Omental fat pad (tissue), 4 donors: ENCODE measurements around the gene ARFIP1. TPM values are rescaled to one million over a fixed set of nuclear protein-coding genes. Genes with fewer than 3 reads are reported as not detected.

Source experiments
- ATAC-seq: fragments of 150-250 bp; one replicate; pipeline ENCODE4 v1.9.1; 2016; ENCODE audit warnings: mild to moderate bottlenecking, moderate library complexity; ENCODE audit not compliant: low FRiP score
- DNase-seq: peaks from one replicate; pipeline ENCODE4 v3.0.0-alpha.2; 2019; ENCODE audit warnings: low spot score
- CTCF ChIP-seq, 3 donors: fragments of 450-650 bp; IDR thresholded peaks; one replicate each; pipeline ENCODE4 v1.5.1; 2016 to 2017; ENCODE audit warnings: antibody characterized with exemption in 3 of 3, mild to moderate bottlenecking in 3 of 3, moderate library complexity in 2 of 3
- total RNA-seq, 4 donors: library from RNA; depleted of rRNA; stranded (reverse); fragments of >200 nt; gene quantifications; one replicate each; pipeline ENCODE4 v1.1.0, GENCODE V29; 2016

ARFIP1 gene
- total RNA-seq, 4 donors from 2014 or later: 18.3 to 32.6 (median 25.6) TPM

- DNase-seq: no peak
- TF ChIP-seq CTCF (IDR thresholded peaks at IDR 0.05): no peak
- ATAC-seq: no peak
Measured at GRCh38 chr4:152942346-152942745, 162.6 kb downstream of the ARFIP1 start.

- ATAC-seq (peak; percentile 83), DNase-seq (no peak)
- no peak for TF ChIP-seq CTCF (IDR thresholded peaks at IDR 0.05)
Measured at GRCh38 chr4:152943672-152944071, 163.9 kb downstream of the ARFIP1 start.

- no peak for TF ChIP-seq CTCF (IDR thresholded peaks at IDR 0.05)
- no peak for DNase-seq
- no peak for ATAC-seq
Measured at GRCh38 chr4:152944666-152945320, 165.0 kb downstream of the ARFIP1 start.

- DNase-seq (no peak), ATAC-seq (no peak)
- TF ChIP-seq CTCF (IDR thresholded peaks at IDR 0.05): no peak
Measured at GRCh38 chr4:152945639-152946038, 165.9 kb downstream of the ARFIP1 start.

GRCh38 chr4:152946446-152946845 is 166.7 kb downstream of the ARFIP1 start:
- no peak for TF ChIP-seq CTCF (IDR thresholded peaks at IDR 0.05)
- DNase-seq (no peak), ATAC-seq (no peak)

- no peak for ATAC-seq
- no peak for TF ChIP-seq CTCF (IDR thresholded peaks at IDR 0.05)
- DNase-seq: no peak
Measured at GRCh38 chr4:152947311-152947710, 167.6 kb downstream of the ARFIP1 start.

- ATAC-seq: no peak
Measured at GRCh38 chr4:152949930-152950329, 170.2 kb downstream of the ARFIP1 start.

More at GRCh38 chr4:152949930-152950329, 170.2 kb downstream of the ARFIP1 start:
- TF ChIP-seq CTCF (IDR thresholded peaks at IDR 0.05): no peak
- DNase-seq: no peak
